NCI-H2196 treated with DMSO at 0.1 percent for 48 hours (cell line): Measurements from ENCODE around the gene TTC31.
"Not testable (repeated sequence)": the region's sequence is repeated elsewhere in the genome, so short reads cannot be mapped to it uniquely, and the experiment has no call there.

Experiments used
- DNase-seq: peaks from one replicate; lab custom pipeline; 2025; ENCODE audit not compliant: unreplicated experiment; lab: John Stamatoyannopoulos, UW

Gene TTC31

DNA sequence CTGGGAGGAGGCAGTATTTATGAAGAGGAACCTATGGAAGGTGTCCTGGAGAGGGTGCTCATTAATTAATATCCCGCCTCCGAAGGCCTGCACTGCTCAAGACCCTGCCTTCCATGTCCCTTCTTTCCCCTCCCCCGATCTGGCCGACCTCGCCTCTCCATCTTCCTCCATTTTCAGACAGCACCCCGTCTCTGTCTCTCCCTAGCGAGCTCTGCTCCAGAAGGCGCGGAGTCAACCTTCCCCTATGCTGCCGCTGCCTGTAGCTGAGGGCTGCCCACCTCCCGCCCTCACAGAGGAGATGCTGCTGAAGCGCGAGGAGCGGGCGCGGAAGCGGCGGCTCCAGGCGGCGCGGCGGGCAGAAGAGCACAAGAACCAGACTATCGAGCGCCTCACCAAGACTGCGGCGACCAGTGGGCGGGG lies 25.7 kb upstream of the TTC31 start:
- DNase-seq: peak; percentile 21

DNA sequence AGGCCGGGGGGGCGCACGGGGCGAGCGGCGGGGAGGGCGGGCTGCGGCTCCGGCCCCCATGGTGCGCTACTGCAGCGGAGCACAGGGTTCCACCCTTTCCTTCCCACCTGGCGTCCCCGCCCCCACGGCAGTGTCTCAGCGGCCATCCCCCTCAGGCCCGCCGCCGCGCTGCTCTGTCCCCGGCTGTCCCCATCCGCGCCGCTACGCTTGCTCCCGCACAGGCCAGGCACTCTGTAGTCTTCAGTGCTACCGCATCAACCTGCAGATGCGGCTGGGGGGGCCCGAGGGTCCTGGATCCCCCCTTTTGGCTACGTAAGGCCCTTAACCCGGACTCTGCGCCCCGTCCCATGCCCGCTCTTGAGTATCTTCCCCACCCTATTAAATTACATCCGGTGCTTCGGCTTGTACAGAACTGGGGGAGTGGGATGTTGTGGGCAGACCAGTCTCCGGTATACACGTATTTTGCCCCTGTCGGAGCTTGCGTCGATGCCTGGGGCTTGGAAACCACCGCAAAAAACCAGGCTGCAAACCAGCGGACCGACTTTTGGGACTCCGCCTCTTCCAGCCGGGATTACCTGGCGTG lies 25.2 kb upstream of the TTC31 start:
- DNase-seq: peak; percentile 45

DNA sequence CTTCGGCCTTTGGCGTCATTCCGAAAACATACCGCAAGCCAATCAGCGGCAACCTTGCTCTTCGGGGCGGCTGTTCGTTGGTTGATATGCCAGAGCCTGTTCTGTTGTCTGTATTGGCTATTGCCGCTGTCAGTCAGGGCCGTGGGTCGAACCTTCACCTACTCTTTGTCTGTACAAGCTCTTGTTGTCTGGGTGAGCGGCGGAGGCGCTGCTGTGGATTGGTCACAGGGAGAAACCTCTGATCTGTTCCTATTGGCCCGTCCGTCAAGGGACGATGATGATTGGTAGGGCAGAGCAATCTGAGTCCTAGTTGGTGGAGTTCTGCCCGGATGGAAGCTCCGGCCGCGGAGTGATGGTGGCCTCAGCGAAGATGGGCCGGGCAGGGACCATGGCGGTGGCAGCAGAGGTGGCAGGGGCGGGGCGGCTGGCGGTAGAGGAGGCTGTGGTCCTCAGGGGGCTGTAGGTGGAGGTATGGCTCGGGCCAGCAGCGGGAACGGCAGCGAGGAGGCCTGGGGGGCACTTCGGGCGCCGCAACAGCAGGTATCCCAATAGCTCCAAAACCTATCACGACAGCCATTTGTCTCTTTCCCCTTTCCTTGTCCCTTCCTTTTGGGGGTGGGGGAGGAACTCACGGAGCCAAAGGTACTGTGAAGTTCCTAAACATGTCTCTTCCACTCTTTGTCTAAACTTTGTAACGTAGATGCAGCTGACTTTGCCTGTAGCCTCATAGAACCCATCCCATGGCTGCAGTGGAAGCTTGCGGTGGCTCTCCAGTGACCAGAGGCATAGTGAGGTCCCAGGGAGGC lies 24.5 kb upstream of the TTC31 start, which contains the start of gene WBP1:
Gene WBP1, plus strand, starts transcription at position 307 of the 806 bp plus-strand sequence. Its CDS starts 165 bp downstream, at position 472.
- DNase-seq: peak; percentile 88

DNA sequence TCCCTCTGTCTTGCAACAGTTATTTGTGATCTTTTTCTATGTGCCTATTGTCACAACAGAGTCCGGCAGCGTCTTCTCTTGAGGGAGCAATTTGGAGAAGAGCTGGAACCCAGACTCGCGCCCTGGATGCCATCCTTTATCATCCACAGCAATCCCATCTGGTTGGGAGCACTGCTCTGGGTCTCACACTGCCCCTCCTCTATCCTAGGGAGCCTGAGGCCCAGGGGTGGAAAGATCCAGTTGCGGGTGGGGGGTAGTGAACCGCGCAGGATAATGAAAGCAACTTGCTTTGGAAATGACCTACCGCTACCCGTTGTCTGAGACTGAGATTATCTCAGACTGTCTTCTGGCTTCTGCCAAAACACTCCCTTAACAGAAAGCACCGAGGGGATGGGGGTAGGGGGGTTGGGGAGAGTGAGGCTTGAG lies 23.9 kb upstream of the TTC31 start:
- DNase-seq: no peak

DNA sequence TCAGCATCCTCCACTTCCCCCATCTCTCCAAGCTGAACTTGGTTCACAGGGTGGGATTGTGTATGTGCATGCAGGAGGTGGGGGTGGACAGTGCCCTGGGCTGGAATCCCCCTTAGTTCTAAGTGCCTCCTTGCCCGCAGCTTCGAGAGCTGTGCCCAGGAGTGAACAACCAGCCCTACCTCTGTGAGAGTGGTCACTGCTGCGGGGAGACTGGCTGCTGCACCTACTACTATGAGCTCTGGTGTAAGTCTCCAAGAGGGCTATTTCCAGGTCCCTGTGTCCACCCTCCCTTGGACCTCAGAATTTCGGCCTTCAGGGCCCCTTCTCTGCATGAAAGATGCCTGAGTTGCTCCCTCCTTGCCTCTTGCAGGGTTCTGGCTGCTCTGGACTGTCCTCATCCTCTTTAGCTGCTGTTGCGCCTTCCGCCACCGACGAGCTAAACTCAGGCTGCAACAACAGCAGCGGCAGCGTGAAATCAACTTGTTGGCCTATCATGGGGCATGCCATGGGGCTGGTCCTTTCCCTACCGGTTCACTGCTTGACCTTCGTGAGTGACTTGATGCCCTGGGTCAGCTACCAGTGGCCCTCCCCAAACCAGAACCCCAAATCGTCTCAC lies 23.3 kb upstream of the TTC31 start:
- DNase-seq: not testable (repeated sequence)

DNA sequence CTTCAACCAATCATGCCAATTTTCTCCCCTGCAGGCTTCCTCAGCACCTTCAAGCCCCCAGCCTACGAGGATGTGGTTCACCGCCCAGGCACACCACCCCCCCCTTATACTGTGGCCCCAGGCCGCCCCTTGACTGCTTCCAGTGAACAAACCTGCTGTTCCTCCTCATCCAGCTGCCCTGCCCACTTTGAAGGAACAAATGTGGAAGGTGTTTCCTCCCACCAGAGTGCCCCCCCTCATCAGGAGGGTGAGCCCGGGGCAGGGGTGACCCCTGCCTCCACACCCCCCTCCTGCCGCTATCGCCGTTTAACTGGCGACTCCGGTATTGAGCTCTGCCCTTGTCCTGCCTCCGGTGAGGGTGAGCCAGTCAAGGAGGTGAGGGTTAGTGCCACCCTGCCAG lies 22.7 kb upstream of the TTC31 start:
- DNase-seq: not testable (repeated sequence)

DNA sequence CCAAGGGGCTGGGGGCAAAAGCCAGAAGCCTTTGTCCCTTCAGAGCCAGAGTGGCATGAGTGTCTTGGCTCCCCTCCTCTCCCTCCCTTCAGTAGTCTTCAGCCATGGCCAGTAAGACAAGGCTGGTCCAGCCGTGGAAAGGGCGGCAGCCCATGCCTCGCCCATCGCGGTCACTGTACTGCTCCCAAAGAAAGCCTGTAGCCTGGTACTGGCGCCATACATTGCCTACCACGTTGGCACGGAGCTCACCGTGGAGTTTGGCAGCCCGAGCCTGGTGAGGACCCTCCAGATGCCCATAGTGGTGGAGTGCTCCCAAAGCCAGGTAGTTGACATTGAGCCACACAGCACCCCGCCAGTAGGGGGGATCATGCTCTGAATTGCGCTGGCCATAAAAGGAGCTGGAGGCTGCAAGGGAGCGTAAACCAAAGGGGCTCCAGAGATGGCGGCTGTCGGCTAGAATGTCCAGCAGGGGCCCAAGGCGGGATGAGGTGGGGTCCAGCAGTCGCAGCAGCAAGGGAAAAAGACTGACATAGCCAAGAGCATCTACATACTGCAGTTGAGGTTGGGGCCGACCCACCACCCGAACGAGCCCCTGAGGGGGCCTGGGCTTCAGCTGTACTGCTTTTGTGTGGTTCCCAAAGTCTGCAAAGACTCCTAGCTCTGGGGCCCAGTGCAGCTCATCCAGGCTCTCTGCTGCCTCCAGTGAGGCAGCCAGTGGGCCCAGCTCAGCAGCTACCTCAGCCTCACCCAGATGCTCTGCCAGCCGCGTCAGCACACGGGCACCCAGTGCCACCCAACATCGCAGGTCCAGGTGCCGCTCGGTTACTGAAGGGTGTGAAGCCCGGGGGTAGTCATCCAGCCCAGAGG lies 21.5 kb upstream of the TTC31 start:
- DNase-seq: no peak

DNA sequence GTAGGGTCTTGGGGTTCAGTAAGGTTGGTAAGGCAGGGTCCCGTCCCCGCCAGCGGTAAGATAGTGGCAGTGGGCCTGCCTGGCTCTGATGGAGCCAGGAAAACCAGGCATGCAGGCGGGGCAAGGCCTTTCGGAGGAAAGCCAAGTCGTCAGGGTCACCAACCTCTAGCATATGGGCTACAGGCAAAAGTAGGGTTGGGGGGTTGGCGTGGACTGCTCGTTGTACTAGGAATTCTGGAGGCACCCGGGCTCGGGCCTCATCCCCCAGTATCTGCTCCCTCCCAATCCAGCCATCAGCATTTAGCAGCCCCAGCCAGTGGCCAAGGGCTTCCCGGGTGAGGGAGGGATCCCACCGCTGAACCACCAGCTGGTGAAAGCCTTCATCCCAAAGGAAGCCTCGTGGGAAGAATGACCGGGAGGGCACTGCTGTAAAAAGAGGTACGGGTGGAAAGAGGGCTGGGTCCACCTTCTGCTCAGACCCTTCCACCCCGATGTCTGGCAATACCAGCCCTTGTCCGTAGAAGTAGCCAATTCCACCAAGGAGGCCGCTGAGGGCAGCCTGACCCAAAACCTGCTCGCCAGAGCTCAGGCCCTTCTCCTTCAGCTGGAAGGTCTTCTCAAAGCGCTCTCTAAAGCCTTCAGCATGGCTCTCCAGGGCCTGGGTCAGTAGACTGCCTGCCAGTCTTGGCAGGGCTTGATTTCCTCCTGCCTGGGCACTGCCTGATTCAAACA lies 20.7 kb upstream of the TTC31 start:
- no peak for DNase-seq

DNA sequence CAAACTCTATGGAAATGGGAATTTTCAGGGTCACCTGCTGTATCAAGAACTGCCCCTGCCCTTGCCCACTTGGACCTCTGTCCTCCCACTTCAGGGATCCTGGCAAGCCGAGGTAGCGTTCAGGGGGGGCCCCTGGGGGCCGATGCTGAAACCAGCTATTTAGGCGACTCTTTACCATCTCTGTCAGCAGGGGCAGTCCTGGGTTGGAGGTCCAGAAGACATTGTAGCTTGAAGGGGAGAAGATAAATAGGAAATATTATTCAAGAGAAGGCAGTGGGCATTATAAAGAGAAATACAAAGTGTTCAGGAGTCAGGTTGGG lies 20.1 kb upstream of the TTC31 start:
- DNase-seq: no peak

DNA sequence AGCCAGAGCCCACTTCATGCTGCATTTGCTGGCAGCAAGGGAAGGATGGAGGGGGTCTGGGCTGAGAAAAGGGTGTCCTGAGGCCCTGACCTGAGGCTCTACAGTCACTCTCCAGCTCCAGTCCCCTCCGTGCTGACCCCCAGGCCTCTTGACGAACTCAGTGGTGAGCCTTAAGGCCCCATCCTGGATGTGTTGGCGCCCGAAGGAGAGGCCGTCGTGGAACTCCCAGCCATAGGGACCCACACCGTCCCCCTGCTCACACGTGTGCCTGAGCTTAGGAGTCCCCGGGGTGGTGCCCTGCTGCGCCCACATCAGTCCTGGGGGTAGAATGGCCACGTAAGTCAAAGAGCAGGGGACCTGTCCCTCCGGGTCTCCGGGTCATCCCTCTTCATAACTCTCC lies 18.5 kb upstream of the TTC31 start:
- no peak for DNase-seq

DNA sequence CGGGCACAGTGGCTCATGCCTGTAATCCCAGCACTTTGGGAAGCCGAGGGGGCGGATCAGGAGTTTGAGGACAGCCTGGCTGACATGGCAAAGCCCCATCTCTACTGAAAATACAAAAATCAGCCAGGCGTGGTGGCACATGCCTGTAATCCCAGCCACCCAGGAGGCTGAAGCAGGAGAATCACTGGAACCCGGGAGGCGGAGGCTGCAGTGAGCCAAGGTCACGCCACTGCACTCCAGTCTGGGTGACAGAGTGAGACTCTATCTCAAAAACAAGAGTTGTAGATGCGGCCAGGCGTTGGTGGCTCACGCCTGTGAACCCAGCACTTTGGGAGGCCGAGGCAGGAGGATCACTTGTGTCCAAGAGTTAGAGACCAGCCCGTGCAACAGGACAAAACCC lies 12.1 kb upstream of the TTC31 start:
- not testable (repeated sequence) for DNase-seq

DNA sequence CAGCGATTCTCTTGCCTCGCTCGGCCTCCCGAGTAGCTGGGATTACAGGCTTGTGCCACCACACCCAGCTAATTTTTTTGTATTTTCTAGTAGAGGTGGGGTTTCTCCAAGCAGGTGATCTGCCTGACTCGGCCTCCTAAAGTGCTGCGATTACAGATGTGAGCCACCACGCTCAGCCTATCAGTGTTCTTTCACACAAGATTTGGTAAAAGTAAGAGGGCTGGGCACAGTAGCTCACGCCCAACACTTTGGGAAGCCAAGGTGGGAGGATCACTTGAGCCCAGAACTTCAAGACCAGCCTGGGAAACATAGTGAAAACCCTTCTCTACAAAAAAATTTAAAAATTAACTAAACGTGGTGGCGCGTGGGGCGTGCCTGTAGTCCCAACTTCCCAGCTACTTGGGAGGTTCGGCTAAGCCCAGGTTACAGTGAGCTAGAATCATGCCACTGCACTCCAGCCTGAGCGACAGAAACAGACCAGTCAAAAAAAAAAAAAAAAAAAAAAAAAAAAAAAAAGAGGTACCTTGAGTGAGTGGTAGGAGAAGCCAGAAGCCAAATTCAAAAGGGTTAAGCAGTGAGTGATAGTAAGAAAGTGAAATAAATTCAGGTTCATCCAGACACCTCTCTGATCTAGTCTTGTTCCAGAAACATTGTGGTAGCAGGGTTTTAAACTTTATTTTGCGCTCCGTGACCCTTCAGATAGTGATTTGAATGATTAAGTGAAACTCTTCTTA lies 11.4 kb upstream of the TTC31 start:
- no peak for DNase-seq

DNA sequence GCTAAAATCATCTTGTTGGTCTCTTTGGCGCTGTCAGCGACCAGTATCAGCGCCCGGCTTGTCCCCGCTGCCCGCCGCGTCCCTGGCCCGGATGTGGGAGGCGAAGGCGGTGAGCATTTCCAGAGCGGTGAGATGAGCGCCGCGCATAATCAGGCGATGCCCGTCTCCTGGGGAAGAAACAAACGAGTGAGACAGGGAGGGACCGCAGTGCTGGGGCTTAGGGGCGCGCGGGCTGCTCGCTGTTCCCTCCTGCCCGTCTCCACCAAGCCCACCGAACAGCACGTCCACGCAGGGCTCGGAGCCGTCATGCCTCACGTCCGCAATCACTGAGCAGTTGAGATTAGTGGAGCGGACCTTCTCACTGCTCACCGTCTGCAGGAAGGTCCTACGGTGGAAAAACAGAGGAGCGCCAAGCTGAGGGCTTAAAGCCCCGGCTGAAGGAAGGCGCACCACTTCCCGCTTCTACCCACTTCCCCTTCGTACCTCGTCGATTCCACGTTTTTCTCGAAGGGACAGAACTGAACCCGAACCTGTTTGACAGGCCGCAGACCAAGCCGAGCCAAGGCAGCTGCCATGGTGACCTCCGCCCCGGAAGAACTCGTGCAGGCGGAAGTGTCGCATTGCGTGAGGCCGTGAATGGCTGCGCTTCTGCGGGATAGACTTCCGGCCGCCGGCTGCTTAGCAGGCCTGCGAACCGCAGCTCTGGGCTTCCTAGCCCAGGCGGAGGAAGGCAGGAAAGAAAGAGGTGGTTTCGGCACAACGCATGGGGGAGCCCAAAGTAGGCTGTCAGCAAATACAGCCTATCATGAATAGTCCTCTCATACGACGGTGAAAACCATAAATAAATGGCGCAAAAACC lies 10.6 kb upstream of the TTC31 start, which contains the start of gene MRPL53:
Gene MRPL53, minus strand, starts transcription at position 595 of the 859 bp plus-strand sequence. Its CDS starts 20 bp downstream, at position 575.
- peak; percentile 49 for DNase-seq

DNA sequence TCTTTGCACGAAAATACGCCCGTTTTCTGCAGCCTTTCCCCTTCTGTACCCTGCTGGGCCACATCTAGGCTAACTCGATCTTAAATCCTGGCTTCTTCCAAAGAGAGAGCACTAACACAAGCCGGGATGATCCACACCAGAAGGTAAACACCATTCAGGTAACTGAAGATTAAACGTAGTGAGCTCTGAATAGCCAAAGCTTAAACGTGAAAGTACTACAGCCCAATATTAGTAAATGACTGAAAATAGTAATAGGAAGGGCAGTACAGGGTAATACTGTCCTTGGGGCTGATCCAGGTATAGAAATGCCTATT lies 10.0 kb upstream of the TTC31 start:
- no peak for DNase-seq

DNA sequence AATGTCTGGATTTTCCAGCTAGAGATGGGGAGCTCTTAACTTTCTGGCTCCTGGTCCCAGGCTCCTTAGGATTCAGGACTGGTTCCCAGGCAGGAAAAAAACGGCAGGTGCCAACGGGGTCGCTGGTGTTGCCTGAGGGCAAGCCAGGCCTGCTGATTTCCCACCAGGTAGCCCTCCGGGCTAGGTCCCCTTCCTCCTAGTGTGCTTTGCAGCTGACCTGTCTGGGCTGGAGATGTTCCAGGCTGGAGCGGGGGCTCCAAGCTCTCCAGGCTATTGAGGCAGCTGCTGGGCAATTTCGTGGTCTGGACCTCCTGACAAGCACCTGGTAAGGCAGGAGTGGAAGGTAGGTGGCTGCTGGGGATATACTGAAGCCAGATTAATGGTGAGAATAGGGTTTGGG lies 8.4 kb upstream of the TTC31 start:
- DNase-seq: no peak

DNA sequence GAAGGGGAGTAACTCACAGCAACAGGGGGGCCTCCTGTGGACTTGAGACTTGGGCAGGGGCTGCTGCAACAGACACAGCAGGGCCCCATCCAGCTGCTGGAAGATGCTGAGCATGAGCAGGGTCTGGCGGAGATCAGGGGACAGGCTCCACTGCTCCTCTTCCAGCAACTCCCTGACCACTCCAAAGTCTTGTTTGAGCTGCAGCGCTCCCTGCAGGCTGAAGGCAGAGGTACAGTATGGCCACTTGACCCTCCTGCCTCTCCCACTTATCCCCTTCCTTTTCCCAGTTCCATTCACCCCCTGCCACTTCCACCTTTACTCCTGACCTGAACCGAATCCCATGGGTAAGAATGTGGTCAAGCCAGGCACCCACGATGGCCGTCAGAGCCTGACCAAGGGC lies 8.0 kb upstream of the TTC31 start:
- DNase-seq: no peak

DNA sequence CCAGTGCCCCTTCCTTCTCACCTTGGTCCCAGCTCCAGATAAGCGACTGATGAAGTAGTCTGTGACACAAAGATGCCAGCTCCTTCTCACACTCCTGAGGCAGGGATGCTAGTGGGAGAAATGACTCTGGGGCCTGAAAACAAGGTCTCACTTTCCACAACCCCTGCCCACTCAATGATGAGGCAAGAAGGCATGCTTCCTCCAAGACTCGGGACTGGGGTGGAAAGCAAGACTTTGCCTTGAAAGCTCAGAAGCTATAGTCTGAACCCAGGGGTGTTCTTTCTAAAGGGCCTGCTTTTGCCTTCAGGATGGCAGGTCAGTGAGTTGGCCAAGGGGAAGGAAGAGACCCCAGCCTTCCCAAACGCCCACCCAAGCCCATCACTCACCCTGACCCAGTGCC lies 1.4 kb upstream of the TTC31 start:
- DNase-seq: no peak

DNA sequence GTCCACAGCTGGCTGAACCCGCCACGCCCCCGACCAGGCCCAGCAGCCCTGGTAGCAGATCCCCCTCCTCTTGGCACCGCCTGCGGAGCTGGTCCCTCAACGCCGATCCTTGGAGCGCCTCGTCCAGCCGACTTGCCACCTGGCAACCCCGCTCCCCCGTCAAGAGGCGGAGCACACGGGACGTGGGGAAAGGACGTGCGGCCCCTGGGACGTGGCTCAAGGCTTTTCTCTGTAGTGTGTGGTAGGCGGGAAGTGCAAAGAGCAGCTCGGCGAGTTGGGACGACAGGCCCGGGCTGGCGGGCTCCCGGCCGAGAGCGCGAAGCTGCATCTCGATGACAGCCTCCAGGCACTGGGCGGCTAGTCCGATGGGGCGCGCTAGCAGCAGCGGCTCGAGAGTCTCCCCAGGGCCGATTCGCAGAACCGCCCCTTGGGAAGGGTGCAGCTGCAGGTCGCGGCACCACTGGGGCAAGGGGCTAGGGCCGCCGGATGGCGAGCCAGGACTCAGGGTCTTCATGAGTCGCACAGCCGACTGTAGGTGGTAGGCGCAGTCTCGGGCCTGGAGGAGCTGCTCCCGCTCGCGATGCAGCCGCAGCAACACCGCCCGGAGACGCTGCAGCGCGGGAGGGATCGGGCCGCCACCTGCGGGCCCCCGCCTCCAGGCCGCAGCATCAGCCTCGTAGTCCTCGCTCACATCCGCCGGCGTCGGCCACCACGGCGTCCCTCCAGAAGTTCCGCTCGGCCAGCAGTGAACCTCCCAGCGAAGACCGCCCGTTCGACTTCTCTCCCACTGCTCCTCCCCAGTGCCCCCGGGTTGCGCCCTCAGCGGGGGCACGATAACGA lies 700 bp upstream of the TTC31 start:
- no peak for DNase-seq
